ENCODE measurements around the gene DDA1.
A peak's percentile ranks its signal among the peaks of the same experiment; 100 is the strongest.
"Not testable (repeated sequence)": the region's sequence is repeated elsewhere in the genome, so short reads cannot be mapped to it uniquely, and the experiment has no call there.

DDA1 gene

DNA sequence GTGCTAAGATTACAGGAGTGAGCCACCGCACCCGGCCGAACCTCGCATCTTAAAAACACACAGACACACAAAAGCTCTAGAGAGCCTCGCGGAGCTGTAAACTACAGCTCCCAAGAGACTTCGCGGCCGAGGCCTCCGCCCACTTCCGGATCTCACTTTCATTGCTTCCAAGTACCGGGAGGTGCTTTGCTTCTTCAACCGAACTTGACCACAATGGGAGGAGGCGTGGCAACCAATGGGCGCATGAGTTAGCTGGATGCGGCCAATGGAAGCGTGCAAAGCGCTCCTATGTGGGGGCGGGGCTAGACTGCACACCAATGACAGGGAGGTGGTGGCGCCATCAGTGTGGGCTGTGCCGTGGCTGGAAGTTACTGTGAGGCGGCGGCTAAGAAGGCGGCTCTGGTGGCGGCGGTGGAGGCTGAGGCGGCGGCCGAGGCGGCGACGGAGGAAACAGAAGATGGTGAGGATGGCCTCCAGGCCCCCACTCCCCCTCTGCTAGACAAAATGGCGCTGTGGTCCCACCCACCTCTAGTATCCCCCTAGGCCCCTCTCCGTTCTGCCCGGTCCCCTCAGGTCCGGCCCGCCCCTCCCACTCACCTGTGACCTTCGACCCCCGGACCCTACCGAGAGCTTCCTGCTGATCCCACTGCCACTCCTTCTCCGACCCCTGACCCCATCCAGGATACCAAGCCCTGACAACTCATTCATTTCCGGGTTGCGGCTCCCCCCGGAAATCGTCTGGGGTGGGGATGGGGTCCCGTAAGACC lies at the start of gene DDA1:
DDA1 (plus strand) TSS at position 366 of the 767 bp plus-strand sequence; CDS start at position 458, 92 bp downstream.
- peak; percentile 84 to 99 (median 97) for DNase-seq

DNA sequence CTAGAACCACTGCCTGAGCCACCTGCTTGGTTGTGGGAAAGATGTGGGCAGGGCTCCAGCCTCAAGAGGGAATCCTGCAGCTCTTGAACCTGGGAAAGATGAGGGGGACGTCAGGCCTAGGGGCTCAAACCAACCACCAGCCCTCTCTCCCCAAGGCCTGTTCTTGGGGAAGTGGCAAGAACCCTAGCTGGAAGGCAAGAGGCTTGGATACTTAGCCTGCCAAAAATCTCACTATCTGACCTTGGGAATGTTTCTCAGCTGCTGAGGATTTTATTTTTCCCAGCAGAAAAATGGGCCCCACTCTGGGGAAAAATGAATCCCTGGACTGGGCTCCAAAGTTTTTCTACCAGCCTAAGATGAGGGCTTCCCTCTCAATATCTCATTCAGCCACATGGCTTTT lies 49.4 kb upstream of the DDA1 start:
- DNase-seq, result no peak

DNA sequence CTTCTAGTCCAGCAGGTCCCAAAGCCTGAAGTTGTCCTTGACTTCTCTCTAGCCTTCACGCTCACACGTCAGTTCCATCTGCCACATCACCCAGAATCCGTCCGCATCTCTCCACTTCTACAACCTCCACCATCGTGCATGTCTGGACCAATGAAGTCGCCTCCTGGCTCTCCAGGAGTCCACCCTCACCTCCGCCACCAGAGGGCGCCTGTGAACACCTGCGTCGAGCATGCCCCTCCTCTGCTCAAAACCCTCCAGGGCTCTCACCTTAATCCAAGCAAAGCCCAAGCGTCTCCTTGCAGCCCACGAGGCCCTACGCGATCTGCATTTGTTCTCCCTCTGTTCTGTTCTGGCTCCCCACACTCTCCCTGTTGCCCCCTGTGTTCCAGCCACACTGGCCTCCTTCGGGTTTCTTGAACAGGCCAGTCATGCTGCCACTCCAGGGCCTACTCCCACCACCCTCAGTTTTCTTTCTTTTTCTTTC lies 48.5 kb upstream of the DDA1 start:
- peak in 10 of 14 donors; percentile 15 to 53 (median 26) for DNase-seq

DNA sequence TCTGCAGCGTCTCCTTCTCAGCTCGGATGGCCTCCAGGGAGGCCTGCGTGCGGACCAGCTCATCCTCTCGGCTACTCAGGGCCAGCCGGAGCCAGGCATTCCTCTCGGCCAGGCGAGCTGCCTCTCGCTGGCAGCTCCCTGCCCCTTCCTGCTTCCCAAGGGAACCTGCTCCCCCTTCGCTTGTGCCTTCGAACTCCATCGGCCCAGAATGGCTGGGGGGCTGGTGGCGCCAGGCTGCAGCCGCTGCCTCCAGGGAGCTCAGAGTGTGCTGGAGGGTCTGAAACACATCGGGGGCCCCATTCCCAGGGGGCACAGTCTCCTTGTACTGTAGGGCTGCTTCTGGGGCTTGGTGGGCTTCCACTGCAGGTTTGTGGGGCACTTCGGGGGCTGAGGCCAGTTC lies 46.8 kb upstream of the DDA1 start:
- DNase-seq, result no peak

DNA sequence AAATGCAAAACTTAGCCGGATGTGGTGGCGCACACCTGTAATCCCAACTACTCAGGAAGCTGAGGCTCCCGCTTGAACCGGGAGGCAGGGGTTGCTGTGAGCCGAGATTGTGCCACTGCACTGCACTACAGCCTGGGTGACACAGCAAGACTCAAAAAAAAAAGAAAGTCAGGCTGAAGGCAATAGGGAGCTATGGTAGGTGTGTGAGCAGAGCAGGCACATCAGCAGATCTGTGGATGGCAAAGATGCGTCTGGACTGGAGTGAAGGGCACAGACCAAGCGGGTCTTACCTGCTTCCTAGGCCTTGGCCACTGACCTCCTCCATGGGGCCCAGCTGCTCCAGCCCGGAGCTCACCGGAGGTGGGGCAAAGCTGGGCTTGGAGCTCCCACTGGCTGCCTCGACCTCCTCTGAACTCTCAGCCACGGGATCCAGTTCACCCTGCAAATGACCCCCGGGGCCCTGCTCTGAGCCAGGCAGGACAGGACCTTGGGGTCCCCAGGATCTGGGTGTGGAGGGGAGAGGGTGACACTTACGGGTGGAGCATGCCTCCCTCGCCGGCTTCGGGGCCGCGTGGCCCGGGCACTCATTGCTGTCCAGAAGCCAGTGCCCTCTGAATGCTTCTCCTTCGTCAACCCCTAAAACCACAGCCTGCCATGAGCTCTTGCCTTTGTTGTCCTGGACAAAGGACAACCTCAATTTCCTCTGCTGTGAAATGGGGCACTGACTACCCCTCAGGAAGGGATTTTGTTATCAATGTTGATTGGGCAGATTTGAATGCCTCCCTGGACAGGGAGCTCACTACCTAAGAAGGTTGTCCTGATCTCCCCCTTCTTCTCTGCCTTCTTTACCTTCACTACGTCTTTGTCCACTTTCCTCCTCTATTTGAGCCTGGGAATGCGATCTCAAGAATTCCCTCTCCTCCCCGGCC lies 45.4 kb upstream of the DDA1 start:
- no peak for DNase-seq

- DNase-seq, result no peak
These were observed 44.8 kb upstream of the DDA1 start, which contains the start of gene USHBP1 for GRCh38 chr19:17264641-17264979. TSS of gene USHBP1 (minus strand) at chr19:17264745. CDS start at chr19:17264299, 446 bp downstream.

DNA sequence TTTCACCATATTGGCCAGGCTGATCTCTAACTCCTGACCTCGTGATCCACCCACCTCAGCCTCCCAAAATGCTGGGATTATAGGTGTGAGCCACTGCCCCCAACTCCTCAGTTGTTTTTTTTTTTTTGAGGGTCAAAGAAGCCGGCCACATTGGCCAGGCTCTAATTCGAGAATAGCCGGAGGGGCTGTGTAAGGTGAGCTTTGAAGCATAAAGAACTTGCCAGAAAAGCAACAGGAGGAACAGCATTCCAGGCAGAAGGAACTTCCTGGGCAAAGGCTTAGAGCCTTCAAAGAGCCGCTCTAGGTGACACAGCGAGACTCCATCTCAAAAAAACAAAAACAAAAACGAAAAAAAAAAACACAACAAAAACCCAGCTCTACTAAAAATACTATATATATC lies 43.3 kb upstream of the DDA1 start:
- no peak for DNase-seq

DNA sequence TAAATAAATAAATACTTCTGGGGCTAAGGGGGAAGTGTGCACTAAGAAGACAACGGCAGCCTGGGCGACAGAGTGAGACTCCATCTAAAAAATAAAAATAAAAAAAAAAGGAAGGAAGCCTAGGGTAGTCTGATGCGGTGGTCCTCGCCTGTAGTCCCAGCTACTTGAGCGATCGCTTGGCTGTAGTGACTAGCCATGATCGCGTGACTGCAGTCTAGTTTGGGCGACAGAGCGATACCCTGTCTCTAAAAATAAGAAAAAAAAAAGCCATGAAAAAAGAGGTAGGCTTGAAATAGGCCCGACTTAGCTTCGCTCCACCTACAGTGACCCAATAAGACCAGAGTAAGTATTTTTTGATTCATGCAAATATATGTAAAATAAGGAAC lies 42.8 kb upstream of the DDA1 start:
- DNase-seq, result no peak

DNA sequence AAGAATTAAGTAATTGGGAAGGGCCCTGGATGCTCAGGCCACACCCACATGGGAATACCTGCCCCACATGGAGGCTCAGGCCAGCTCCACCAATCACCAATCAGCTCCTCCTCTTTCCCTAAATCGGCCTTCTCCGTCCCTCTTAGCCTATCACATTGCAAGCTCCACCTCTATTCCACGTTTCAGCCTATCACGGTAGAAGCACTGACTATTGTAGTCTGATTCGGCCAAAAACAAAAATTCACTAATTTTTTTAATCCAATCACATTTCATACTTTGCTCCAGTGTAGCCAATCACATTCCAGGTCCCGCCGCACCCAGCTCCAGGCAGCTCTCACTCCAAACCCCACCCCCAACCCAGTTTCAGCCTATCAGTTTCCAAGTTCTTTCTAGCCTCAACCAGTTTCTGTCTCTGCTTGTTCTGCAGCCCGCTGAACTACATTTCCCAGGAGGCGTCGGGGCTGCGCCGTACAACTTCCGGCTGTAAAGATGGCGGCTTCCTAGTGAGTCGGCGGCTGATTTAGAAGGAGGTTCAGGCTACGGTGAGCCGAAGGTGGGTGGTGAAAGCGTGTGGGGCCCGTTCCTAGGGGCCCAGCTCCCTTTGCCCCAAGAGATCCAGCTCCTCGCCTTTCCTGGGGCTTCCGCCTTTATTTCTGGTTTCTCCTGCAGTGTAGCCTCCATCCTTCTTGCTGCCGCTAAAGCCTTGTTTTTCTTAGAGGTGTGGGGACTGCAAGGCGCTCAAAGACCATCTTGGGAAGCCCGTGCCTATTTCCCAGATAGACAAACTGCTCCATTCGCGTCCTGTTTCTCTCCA lies 42.2 kb upstream of the DDA1 start, which contains the start of gene BABAM1:
BABAM1 (plus strand) TSS at position 469 of the 814 bp plus-strand sequence. CDS start 1,364 bp downstream, outside the sequence.
- DNase-seq, result peak; percentile 73 to 100 (median 94)

- no peak for DNase-seq
These were observed 40.6 kb upstream of the DDA1 start for GRCh38 chr19:17268754-17269153.

GRCh38 chr19:17274892-17275291 lies 34.5 kb upstream of the DDA1 start:
- DNase-seq, result not testable (repeated sequence)

DNA sequence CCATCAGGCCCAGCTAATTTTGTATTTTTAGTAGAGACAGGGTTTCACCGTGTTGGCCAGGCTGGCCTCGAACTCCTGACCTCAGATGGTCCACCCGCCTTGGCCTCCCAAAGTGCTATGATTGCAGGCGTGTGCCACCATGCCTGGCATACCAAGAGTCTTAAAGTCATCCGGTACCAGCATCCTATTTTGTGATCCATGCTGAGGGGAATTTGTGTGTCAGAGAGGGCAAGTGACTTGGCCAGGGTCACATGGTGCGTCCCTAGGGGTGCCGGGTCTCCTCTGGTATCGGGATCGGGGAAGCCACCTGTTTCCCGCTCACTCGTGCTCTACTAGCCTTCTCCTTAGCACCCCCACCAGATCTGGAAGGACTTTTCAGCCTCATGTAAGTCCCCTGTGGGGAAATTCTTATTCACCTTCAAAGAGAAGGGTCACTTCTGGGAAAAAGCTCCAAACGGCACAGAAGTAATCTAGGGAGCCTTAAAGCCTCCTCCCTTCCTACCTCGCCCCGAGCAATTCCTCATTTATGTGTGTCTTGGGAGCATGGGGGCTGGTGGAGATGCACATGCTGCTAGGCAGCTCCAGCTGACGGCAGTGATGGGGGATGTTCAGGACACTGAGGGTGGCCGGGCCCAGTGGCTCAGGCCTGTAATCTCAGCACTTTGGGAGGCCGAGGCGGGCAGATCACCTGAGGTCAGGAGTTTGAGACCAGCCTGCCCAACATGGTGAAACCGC lies 33.8 kb upstream of the DDA1 start:
- DNase-seq, result no peak

DNA sequence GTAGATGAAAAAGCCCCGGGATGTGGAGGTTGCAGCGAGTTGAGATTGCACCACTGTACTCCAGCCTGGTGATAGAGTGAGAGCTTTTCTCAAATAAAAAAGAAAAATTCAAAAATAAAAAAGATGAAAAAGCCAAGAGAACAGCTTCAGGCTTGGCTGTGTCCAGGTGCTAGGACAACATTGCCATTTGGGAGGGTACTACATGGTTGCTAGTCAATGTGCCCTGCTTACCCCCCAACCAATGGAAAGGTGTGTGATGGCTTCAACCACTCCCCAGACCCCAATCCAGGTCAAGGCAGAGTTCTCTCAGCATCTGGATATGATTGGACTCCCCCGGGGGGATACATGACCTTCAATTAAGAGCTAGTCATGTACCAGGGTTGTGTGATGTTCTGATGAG lies 29.9 kb upstream of the DDA1 start:
- no peak for DNase-seq

- peak in 5 of 14 donors; percentile 12 to 44 (median 19) for DNase-seq
These were observed 27.7 kb upstream of the DDA1 start, which contains the start of gene ANKLE1 for GRCh38 chr19:17281391-17282304. TSS of gene ANKLE1 (plus strand) at chr19:17281901. CDS start at chr19:17281921, 20 bp downstream.

GRCh38 chr19:17282488-17283125 lies 26.8 kb upstream of the DDA1 start:
- peak in 13 of 14 donors; percentile 17 to 75 (median 29) for DNase-seq

DNA sequence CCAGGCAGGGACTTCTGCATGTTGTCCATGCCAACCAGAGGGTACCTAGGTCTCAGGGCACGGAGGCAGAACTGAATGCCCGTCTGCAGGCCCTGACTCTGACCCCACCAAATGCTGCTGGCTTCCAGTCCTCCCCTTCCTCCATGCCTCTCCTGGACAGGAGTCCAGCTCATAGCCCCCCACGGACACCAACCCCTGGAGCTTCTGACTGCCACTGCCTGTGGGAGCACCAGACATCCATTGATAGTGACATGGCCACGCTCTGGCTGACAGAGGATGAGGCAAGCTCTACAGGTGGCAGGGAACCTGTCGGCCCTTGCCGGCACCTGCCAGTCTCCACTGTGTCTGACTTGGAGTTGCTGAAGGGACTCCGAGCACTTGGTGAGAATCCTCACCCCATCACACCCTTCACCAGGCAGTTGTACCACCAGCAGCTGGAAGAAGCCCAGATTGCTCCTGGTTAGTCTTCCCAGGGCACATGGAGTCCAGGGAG lies 25.8 kb upstream of the DDA1 start:
- DNase-seq, result no peak

GRCh38 chr19:17285415-17286135 lies 23.8 kb upstream of the DDA1 start:
- no peak for DNase-seq

- no peak for DNase-seq
These were observed 23.1 kb upstream of the DDA1 start for GRCh38 chr19:17286263-17286662.

DNA sequence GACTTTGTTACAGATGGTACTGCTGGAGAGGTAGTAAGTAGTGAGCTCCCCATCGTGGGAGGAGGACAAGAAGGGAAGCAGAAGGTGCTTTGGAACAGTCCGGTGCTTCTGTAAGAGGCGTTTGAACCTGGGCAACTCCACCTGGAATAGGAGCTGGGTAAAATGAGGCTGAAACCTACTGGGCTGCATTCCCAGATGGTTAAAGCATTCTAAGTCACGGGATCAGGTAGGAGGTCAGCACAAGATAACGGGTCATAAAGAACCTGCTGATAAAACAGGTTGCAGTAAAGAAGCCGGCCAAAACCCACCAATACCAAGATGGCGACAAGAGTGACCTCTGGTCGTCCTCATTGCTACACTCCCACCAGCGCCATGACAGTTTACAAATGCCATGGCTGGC lies 22.6 kb upstream of the DDA1 start:
- DNase-seq, result no peak

Data from C1 segment of cervical spinal cord (tissue), 14 donors.